RWPE1 (cell line): ENCODE measurements around the gene PIK3C2G.

Experiments used
- CTCF ChIA-PET: fragments of 350-600 bp; sonication (Branson Sonifier 250); formaldehyde crosslinking; extraction: SDS; loops from one replicate; lab custom pipeline; 2021; lab: Yijun Ruan, JAX
- POLR2A ChIA-PET: fragments of 400-600 bp; formaldehyde crosslinking; extraction: SDS; loops from one replicate; lab custom pipeline; 2020; ENCODE audit warnings: antibody characterized with exemption; ENCODE audit not compliant: low non-redundant PET; lab: Yijun Ruan, JAX
- DNase-seq: peaks from one replicate; pipeline ENCODE4 v3.0.0; 2012; ENCODE audit warnings: low spot score
- H3K27ac ChIP-seq: fragments of 450-650 bp; 2 replicates; pipeline ENCODE4 v1.5.1; 2017
- CTCF ChIP-seq: fragments of 450-650 bp; conservative IDR thresholded peaks from 2 replicates; pipeline ENCODE4 v1.5.1; 2017; ENCODE audit warnings: low read depth, mild to moderate bottlenecking

Gene PIK3C2G

GRCh38 chr12:18283831-18284230 lies 22.5 kb downstream of the PIK3C2G start:
- no peak overlapping the region for H3K27ac ChIP-seq
- POLR2A ChIA-PET, result no interaction called here
- DNase-seq, result no peak
- no peak for TF ChIP-seq CTCF
- CTCF ChIA-PET, result no interaction called here

- POLR2A ChIA-PET, result no interaction called here
- no peak overlapping the region for H3K27ac ChIP-seq
- no peak for TF ChIP-seq CTCF
- CTCF ChIA-PET, result no interaction called here
- DNase-seq, result no peak
Measured at GRCh38 chr12:18284386-18284785, 23.1 kb downstream of the PIK3C2G start.

DNA sequence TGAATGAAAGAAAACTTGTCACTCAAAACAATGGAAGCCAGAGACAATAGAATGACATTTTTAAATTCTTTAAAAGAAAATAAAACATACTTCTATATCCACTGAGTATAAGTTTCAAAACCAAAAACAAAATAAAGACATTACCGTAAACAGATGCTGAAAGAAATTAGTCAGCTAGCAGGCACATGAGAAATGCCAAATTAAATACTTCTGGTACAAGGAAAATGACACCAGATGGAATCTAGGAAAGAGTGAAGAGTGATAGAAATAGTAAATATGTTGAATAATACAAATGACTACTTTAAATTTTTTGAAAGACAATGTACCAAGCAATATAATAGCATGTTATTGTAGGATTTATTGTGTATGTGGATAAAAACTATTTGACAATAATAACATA lies 23.8 kb downstream of the PIK3C2G start:
- CTCF ChIA-PET, result no interaction called here
- H3K27ac ChIP-seq, result no peak overlapping the region
- TF ChIP-seq CTCF, result no peak
- DNase-seq, result no peak
- POLR2A ChIA-PET, result no interaction called here

GRCh38 chr12:18290386-18290785 lies 29.1 kb downstream of the PIK3C2G start:
- no peak for DNase-seq
- CTCF ChIA-PET, result no interaction called here
- POLR2A ChIA-PET, result no interaction called here
- H3K27ac ChIP-seq, result no peak overlapping the region
- no peak for TF ChIP-seq CTCF

GRCh38 chr12:18294889-18295288 lies 33.6 kb downstream of the PIK3C2G start:
- no peak for DNase-seq
- no peak for TF ChIP-seq CTCF
- H3K27ac ChIP-seq, result no peak overlapping the region
- CTCF ChIA-PET, result interaction anchor here (0.8 kb wide), 1 partner anchor 21 kb away, joined by 3 read pairs; no protein-coding TSS in a partner anchor
- POLR2A ChIA-PET, result no interaction called here

DNA sequence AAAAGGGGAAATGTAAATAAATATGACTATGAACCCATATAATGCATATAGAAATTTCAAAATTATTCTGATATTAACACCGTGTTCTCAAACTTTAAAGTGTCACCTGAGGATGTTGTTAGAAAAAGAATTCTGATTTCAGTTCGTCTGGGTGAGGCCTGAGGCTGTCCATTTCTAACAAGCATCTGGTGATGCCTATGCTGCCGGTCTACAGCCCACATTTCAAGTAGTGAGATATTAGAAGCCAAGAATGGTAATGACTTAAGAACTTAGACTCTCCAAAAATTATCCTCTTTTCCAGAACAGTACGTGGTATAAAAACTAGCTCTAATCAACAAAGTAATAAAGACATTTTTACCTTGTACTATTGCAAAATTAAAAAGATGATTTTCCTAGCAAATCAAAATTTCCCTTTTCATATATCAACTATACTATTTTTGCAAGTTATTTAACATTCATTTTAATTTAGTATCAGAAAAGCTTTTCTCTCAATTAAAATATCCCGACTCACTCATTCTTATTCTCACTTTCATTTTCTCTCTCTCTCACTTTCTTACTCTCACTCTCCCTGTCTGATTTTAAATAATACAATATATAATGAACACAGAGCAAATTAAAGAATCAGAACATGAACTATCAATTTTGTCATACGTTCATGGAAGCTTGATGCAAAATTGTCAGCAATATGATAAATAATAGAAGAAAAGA lies 35.0 kb downstream of the PIK3C2G start:
- CTCF ChIA-PET, result interaction anchor here (0.7 kb wide), 1 partner anchor 1541 kb away, joined by 3 read pairs; no protein-coding TSS in a partner anchor
- no peak for DNase-seq
- no peak overlapping the region for H3K27ac ChIP-seq
- no peak for TF ChIP-seq CTCF
- POLR2A ChIA-PET, result no interaction called here
